ENCODE measurements around the gene PAPPA2.
"Not testable (repeated sequence)": the region's sequence is repeated elsewhere in the genome, so short reads cannot be mapped to it uniquely, and the experiment has no call there.

GRCh38 chr1:176451741-176452140 lies 11.2 kb upstream of the PAPPA2 start:
- TF ChIP-seq, protein P1, sequence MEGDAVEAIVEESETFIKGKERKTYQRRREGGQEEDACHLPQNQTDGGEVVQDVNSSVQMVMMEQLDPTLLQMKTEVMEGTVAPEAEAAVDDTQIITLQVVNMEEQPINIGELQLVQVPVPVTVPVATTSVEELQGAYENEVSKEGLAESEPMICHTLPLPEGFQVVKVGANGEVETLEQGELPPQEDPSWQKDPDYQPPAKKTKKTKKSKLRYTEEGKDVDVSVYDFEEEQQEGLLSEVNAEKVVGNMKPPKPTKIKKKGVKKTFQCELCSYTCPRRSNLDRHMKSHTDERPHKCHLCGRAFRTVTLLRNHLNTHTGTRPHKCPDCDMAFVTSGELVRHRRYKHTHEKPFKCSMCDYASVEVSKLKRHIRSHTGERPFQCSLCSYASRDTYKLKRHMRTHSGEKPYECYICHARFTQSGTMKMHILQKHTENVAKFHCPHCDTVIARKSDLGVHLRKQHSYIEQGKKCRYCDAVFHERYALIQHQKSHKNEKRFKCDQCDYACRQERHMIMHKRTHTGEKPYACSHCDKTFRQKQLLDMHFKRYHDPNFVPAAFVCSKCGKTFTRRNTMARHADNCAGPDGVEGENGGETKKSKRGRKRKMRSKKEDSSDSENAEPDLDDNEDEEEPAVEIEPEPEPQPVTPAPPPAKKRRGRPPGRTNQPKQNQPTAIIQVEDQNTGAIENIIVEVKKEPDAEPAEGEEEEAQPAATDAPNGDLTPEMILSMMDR (conservative IDR thresholded peaks at IDR 0.05; ENCODE audit: low read depth, low read length), result not testable (repeated sequence)
- TF ChIP-seq EZH2 (IDR thresholded peaks at IDR 0.05; ENCODE audit: low read length, unreplicated experiment), result not testable (repeated sequence)
